Astrocyte (in vitro differentiated cells and primary cell): ENCODE data around the gene ECT2. TPM values are rescaled to one million over a fixed set of nuclear protein-coding genes. Genes with fewer than 3 reads are reported as not detected.

ENCODE experiments used
- DNase-seq: peaks from one replicate; pipeline ENCODE4 v3.0.0-alpha.2; 2010; ENCODE audit warnings: low read depth
- FAIRE-seq: peaks from 2 replicates; lab custom pipeline; 2011; peaks lifted over from hg19 to GRCh38; lab: Jason Lieb, UNC
- H2AFZ ChIP-seq: 2 replicates; pipeline ENCODE4 v1.6.0; 2012; ENCODE audit warnings: low read depth, low read length, inconsistent platforms
- H3K27ac ChIP-seq: 2 replicates; pipeline ENCODE4 v1.5.1; 2011; ENCODE audit warnings: low read depth, low read length, inconsistent platforms
- H3K27me3 ChIP-seq: 2 replicates; pipeline ENCODE4 v1.6.0; 2011; ENCODE audit warnings: low read length, inconsistent platforms; ENCODE audit not compliant: insufficient read depth
- H3K36me3 ChIP-seq: 2 replicates; pipeline ENCODE4 v1.5.1; 2011; ENCODE audit warnings: low read length, inconsistent platforms; ENCODE audit not compliant: insufficient read depth
- H3K4me1 ChIP-seq: 2 replicates; pipeline ENCODE4 v1.5.1; 2011; ENCODE audit warnings: low read length, inconsistent platforms; ENCODE audit not compliant: insufficient read depth
- H3K4me2 ChIP-seq: 2 replicates; pipeline ENCODE4 v1.6.0; 2012; ENCODE audit warnings: low read length, inconsistent platforms
- H3K4me3 ChIP-seq: 2 replicates; pipeline ENCODE4 v1.5.1; 2011; ENCODE audit warnings: low read depth, mild to moderate bottlenecking, low read length, inconsistent platforms; ENCODE audit not compliant: insufficient read depth
- H3K79me2 ChIP-seq: 2 replicates; pipeline ENCODE4 v1.6.0; 2012; ENCODE audit warnings: mild to moderate bottlenecking, low read length, inconsistent platforms; ENCODE audit not compliant: insufficient read depth
- H3K9ac ChIP-seq: 2 replicates; pipeline ENCODE4 v1.6.0; 2012; ENCODE audit warnings: mild to moderate bottlenecking, low read length, inconsistent platforms
- H3K9me3 ChIP-seq: 2 replicates; pipeline ENCODE4 v1.5.1; 2012; ENCODE audit warnings: low read depth, mild to moderate bottlenecking, low read length, inconsistent platforms; ENCODE audit not compliant: insufficient read depth
- H4K20me1 ChIP-seq: 2 replicates; pipeline ENCODE4 v1.6.0; 2012; ENCODE audit warnings: low read length, inconsistent platforms; ENCODE audit not compliant: insufficient read depth
- H3K27ac Mint-ChIP-seq: one replicate; pipeline ENCODE4 v1.8.0; 2021; ENCODE audit warnings: mild to moderate bottlenecking, mixed read lengths; ENCODE audit not compliant: unreplicated experiment
- H3K27me3 Mint-ChIP-seq: one replicate; pipeline ENCODE4 v1.8.0; 2021; ENCODE audit warnings: low read depth, mixed read lengths; ENCODE audit not compliant: unreplicated experiment
- H3K36me3 Mint-ChIP-seq: one replicate; pipeline ENCODE4 v1.8.0; 2021; ENCODE audit warnings: low read depth, mixed read lengths; ENCODE audit not compliant: unreplicated experiment
- H3K4me1 Mint-ChIP-seq: one replicate; pipeline ENCODE4 v1.8.0; 2021; ENCODE audit warnings: low read depth, mixed read lengths; ENCODE audit not compliant: unreplicated experiment
- H3K4me3 Mint-ChIP-seq: one replicate; pipeline ENCODE4 v1.8.0; 2021; ENCODE audit warnings: mild to moderate bottlenecking, moderate library complexity, mixed read lengths; ENCODE audit not compliant: unreplicated experiment
- H3K9me3 Mint-ChIP-seq: one replicate; pipeline ENCODE4 v1.8.0; 2021; ENCODE audit warnings: mild to moderate bottlenecking, mixed read lengths; ENCODE audit not compliant: unreplicated experiment
- CTCF ChIP-seq: IDR thresholded peaks from 2 replicates; pipeline ENCODE4 v1.5.1; 2011; ENCODE audit warnings: low read depth, mild to moderate bottlenecking, inconsistent platforms, low read length, moderate library complexity; ENCODE audit not compliant: insufficient read depth
- EZH2 ChIP-seq: IDR thresholded peaks from 2 replicates; pipeline ENCODE4 v1.6.1; 2012; ENCODE audit warnings: mild to moderate bottlenecking, low read length, inconsistent platforms; ENCODE audit not compliant: insufficient read depth
- total RNA-seq: library from RNA; stranded (reverse); gene quantifications from 2 replicates; pipeline ENCODE4 v1.2.1, GENCODE V29; 2021

ECT2 gene
- total RNA-seq, 1 donor from 2014 or later = 16.4 TPM

- Histone ChIP-seq H3K9me3 (no peaks in the 10 kb centered on the region), H3K27me3 (no peaks in the 10 kb centered on the region), H3K4me2 (no peak overlapping the region), H3K27ac (no peak overlapping the region), H3K79me2 (peaks cover 94% of the 10 kb centered on the region), H4K20me1 (peaks cover 40% of the 10 kb centered on the region), H3K36me3 (no peaks in the 10 kb centered on the region), H3K9ac (no peak overlapping the region), H3K4me1 (peaks cover 3% of the 10 kb centered on the region), H3K4me3 (no peak overlapping the region), H2AFZ (no peak overlapping the region)
- no peak overlapping the region for H3K4me3 Mint-ChIP-seq
- H3K27ac Mint-ChIP-seq = no peak overlapping the region
- no peaks in the 10 kb centered on the region for H3K4me1 Mint-ChIP-seq
- no peak for DNase-seq
- no peaks in the 10 kb centered on the region for H3K36me3 Mint-ChIP-seq
- FAIRE-seq = no peak
- no peaks in the 10 kb centered on the region for H3K9me3 Mint-ChIP-seq
- H3K27me3 Mint-ChIP-seq = no peaks in the 10 kb centered on the region
- TF ChIP-seq CTCF (no peak), EZH2 (no peak)
These were observed 46.5 kb upstream of the ECT2 start for GRCh38 chr3:172704001-172704400.

DNA sequence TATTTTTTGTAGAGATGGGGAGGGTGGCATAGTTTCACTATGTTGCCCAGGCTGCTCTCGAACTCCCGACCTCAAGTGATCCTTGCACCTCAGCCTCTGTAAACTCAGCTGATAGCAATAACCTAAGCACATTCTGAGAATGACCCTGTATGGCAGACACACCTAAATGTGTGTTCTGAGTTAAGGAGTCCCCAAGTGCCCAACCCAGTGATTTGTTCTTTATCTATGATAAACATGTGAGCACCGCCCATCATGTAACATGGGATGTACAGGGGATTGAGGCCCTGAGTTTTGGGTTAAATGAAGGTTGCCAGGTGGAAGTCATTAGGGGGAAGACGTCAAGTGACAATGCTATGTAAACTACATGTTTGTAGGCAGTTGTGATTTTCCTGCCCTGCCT, 45.4 kb upstream of the ECT2 start:
- Histone ChIP-seq H3K27ac (no peak overlapping the region), H4K20me1 (peaks cover 40% of the 10 kb centered on the region), H3K27me3 (no peaks in the 10 kb centered on the region), H3K9ac (no peak overlapping the region), H2AFZ (no peak overlapping the region), H3K36me3 (no peaks in the 10 kb centered on the region), H3K9me3 (no peaks in the 10 kb centered on the region), H3K4me3 (no peak overlapping the region), H3K79me2 (peaks cover 94% of the 10 kb centered on the region), H3K4me2 (no peak overlapping the region), H3K4me1 (peaks cover 13% of the 10 kb centered on the region)
- Mint-ChIP-seq H3K4me1 (peaks cover 8% of the 10 kb centered on the region), H3K27ac (no peak overlapping the region), H3K9me3 (no peaks in the 10 kb centered on the region), H3K27me3 (no peaks in the 10 kb centered on the region), H3K4me3 (no peak overlapping the region), H3K36me3 (no peaks in the 10 kb centered on the region)
- TF ChIP-seq EZH2 = no peak
- TF ChIP-seq CTCF = no peak
- DNase-seq (no peak), FAIRE-seq (no peak)

- Histone ChIP-seq H3K27me3 (no peaks in the 10 kb centered on the region), H3K9ac (no peak overlapping the region), H3K79me2 (peaks cover 80% of the 10 kb centered on the region), H3K36me3 (no peaks in the 10 kb centered on the region), H3K4me3 (no peak overlapping the region), H3K27ac (no peak overlapping the region), H2AFZ (no peak overlapping the region), H3K4me2 (no peak overlapping the region), H3K9me3 (no peaks in the 10 kb centered on the region), H3K4me1 (peaks cover 13% of the 10 kb centered on the region), H4K20me1 (peaks cover 28% of the 10 kb centered on the region)
- Mint-ChIP-seq H3K36me3 (no peaks in the 10 kb centered on the region), H3K4me3 (no peak overlapping the region), H3K27ac (no peak overlapping the region), H3K27me3 (no peaks in the 10 kb centered on the region), H3K4me1 (peaks cover 8% of the 10 kb centered on the region), H3K9me3 (no peaks in the 10 kb centered on the region)
- TF ChIP-seq EZH2 (no peak), CTCF (no peak)
- FAIRE-seq (no peak), DNase-seq (no peak)
These were observed 43.5 kb upstream of the ECT2 start for GRCh38 chr3:172707030-172707429.
